BE2C (cell line): ENCODE measurements around the gene CHST11.

Source experiments
- DNase-seq: peaks from one replicate; pipeline ENCODE4 v3.0.0-alpha.2; 2020
- H3K27me3 ChIP-seq: fragments of 250-450 bp; sonication (Bioruptor Pico); 2 replicates; pipeline ENCODE4 v1.5.1; 2020; ENCODE audit warnings: mild to moderate bottlenecking
- H3K36me3 ChIP-seq: fragments of 250-450 bp; sonication (Bioruptor Pico); 2 replicates; pipeline ENCODE4 v1.5.1; 2020; ENCODE audit warnings: mild to moderate bottlenecking
- H3K4me1 ChIP-seq: fragments of 250-450 bp; sonication (Bioruptor Pico); 2 replicates; pipeline ENCODE4 v1.5.1; 2020
- H3K4me3 ChIP-seq: 2 replicates; pipeline ENCODE4 v1.5.1; 2011; ENCODE audit warnings: low read depth, low read length
- H3K9me3 ChIP-seq: fragments of 250-450 bp; sonication (Bioruptor Pico); 2 replicates; pipeline ENCODE4 v1.5.1; 2020
- CTCF ChIP-seq: IDR thresholded peaks from 2 replicates; pipeline ENCODE4 v1.5.1; 2012; ENCODE audit warnings: mild to moderate bottlenecking, low read depth, low read length

CHST11 gene

GRCh38 chr12:104720339-104721038 is 263.7 kb downstream of the CHST11 start:
- TF ChIP-seq CTCF, result no peak
- no peak for DNase-seq
- Histone ChIP-seq H3K27me3 (no peaks in the 10 kb centered on the region), H3K36me3 (no peaks in the 10 kb centered on the region), H3K9me3 (no peaks in the 10 kb centered on the region), H3K4me3 (no peak overlapping the region), H3K4me1 (peaks cover 73% of the 10 kb centered on the region)

GRCh38 chr12:104721039-104721405 is 264.3 kb downstream of the CHST11 start:
- H3K9me3 ChIP-seq, result no peaks in the 10 kb centered on the region
- DNase-seq, result no peak
- H3K36me3 ChIP-seq, result no peaks in the 10 kb centered on the region
- TF ChIP-seq CTCF, result no peak
- peaks cover 75% of the 10 kb centered on the region for H3K4me1 ChIP-seq
- H3K27me3 ChIP-seq, result no peaks in the 10 kb centered on the region
- H3K4me3 ChIP-seq, result no peak overlapping the region

- no peaks in the 10 kb centered on the region for H3K9me3 ChIP-seq
- H3K36me3 ChIP-seq, result no peaks in the 10 kb centered on the region
- peak overlapping the region; percentile 26 for H3K4me3 ChIP-seq
- no peak for DNase-seq
- H3K27me3 ChIP-seq, result no peaks in the 10 kb centered on the region
- H3K4me1 ChIP-seq, result peaks cover 75% of the 10 kb centered on the region
- TF ChIP-seq CTCF, result no peak
These were observed 265.2 kb downstream of the CHST11 start for GRCh38 chr12:104721936-104722335.

- Histone ChIP-seq H3K9me3 (no peaks in the 10 kb centered on the region), H3K27me3 (no peaks in the 10 kb centered on the region), H3K4me1 (peaks cover 79% of the 10 kb centered on the region), H3K36me3 (no peaks in the 10 kb centered on the region), H3K4me3 (peak overlapping the region; percentile 26)
- DNase-seq, result peak; percentile 93
- no peak for TF ChIP-seq CTCF
These were observed 266.1 kb downstream of the CHST11 start for GRCh38 chr12:104722601-104723534.

- peaks cover 79% of the 10 kb centered on the region for H3K4me1 ChIP-seq
- no peak for TF ChIP-seq CTCF
- DNase-seq, result peak; percentile 41
- no peaks in the 10 kb centered on the region for H3K9me3 ChIP-seq
- H3K27me3 ChIP-seq, result no peaks in the 10 kb centered on the region
- no peaks in the 10 kb centered on the region for H3K36me3 ChIP-seq
- no peak overlapping the region for H3K4me3 ChIP-seq
These were observed 267.1 kb downstream of the CHST11 start for GRCh38 chr12:104723895-104724294.
